Endometrium (tissue), 2 donors: ENCODE measurements around the gene MDM4.
A peak's percentile ranks its signal among the peaks of the same experiment; 100 is the strongest.
"Not testable (repeated sequence)": the region's sequence is repeated elsewhere in the genome, so short reads cannot be mapped to it uniquely, and the experiment has no call there.

Experiments used
- FAIRE-seq: peaks from 2 replicates; lab custom pipeline; 2012; peaks lifted over from hg19 to GRCh38; lab: Jason Lieb, UNC
- donor health status: control.
- donor health status: control.

MDM4 gene

GRCh38 chr1:204516180-204516879 lies at the start of gene MDM4:
Gene MDM4, plus strand, starts transcription at chr1:204516406. Its CDS starts 9,113 bp downstream, at chr1:204525519.
- FAIRE-seq, result peak; percentile 35

GRCh38 chr1:204466416-204467405 lies 49.5 kb upstream of the MDM4 start:
- FAIRE-seq, result no peak

GRCh38 chr1:204468206-204468605 lies 48.0 kb upstream of the MDM4 start:
- no peak for FAIRE-seq

GRCh38 chr1:204468766-204469302 lies 47.4 kb upstream of the MDM4 start:
- no peak for FAIRE-seq

GRCh38 chr1:204469304-204469703 lies 46.9 kb upstream of the MDM4 start:
- FAIRE-seq, result no peak

- FAIRE-seq, result no peak
Measured at GRCh38 chr1:204471687-204472086, 44.5 kb upstream of the MDM4 start.

GRCh38 chr1:204472660-204473059 lies 43.5 kb upstream of the MDM4 start:
- no peak for FAIRE-seq

GRCh38 chr1:204473400-204473965 lies 42.7 kb upstream of the MDM4 start:
- no peak for FAIRE-seq

GRCh38 chr1:204475656-204476432 lies 40.4 kb upstream of the MDM4 start:
- FAIRE-seq, result no peak

GRCh38 chr1:204476563-204476962 lies 39.6 kb upstream of the MDM4 start:
- no peak for FAIRE-seq

GRCh38 chr1:204477036-204477740 lies 39.0 kb upstream of the MDM4 start:
- no peak for FAIRE-seq

- no peak for FAIRE-seq
Measured at GRCh38 chr1:204478172-204478899, 37.9 kb upstream of the MDM4 start.

GRCh38 chr1:204478921-204479320 lies 37.3 kb upstream of the MDM4 start:
- FAIRE-seq, result no peak

- FAIRE-seq, result no peak
Measured at GRCh38 chr1:204479387-204480136, 36.6 kb upstream of the MDM4 start.

- FAIRE-seq, result no peak
Measured at GRCh38 chr1:204480515-204480914, 35.7 kb upstream of the MDM4 start.

- FAIRE-seq, result no peak
Measured at GRCh38 chr1:204483791-204484190, 32.4 kb upstream of the MDM4 start.

- not testable (repeated sequence) for FAIRE-seq
Measured at GRCh38 chr1:204486513-204487255, 29.5 kb upstream of the MDM4 start.

- no peak for FAIRE-seq
Measured at GRCh38 chr1:204487256-204487615, 29.0 kb upstream of the MDM4 start.

- no peak for FAIRE-seq
Measured at GRCh38 chr1:204491655-204492054, 24.6 kb upstream of the MDM4 start.
